ENCODE results near the gene SETD2.
"Not testable (repeated sequence)": the region's sequence is repeated elsewhere in the genome, so short reads cannot be mapped to it uniquely, and the experiment has no call there.

SETD2 gene

GRCh38 chr3:47149339-47149933 is 14.5 kb downstream of the SETD2 start:
- no peak for DNase-seq (ENCODE audit: low read depth in 2 of 2, low spot score in 1 of 2)

DNA sequence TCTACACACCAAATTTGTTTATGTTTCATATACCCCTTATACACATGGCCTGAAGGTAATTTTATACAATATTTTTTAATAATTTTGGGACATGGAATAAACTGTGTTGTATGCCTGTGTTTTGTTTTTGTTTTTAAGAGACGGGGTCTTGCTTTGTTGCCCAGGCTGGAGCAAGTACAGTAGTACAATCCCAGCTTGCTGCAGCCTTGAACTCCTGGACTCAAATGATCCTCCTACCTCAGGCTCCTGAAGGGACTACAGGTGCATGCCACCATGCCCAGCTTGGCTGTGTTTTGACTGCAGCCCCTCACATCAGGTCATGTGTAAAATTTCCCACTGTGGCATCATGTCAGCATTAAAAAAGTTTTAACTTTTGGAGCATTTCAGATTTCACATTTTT is 18.6 kb downstream of the SETD2 start:
- DNase-seq (ENCODE audit: low read depth in 2 of 2, low spot score in 1 of 2), result no peak

- DNase-seq (ENCODE audit: low read depth in 2 of 2, low spot score in 1 of 2), result no peak
Observed at GRCh38 chr3:47143068-47143467, 20.8 kb downstream of the SETD2 start.

DNA sequence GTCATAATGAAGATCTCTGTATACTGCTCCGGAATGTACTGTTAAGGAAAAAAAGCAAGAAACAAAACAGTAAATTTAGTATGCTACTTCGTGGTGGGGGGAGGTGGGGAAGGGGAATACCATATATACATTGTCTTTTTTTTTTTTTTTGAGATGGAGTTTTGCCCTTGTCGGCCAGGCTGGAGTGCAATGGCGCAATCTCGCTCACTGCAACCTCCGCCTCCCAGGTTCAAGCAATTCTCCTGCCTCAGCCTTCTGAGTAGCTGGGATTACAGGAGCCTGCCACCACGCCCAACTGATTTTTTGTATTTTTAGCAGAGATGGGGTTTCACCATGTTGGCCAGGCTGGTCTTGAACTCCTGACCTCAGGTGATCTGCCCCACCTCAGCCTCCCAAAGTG is 21.4 kb downstream of the SETD2 start:
- not testable (repeated sequence) for DNase-seq (ENCODE audit: low read depth in 2 of 2, low spot score in 1 of 2)

- not testable (repeated sequence) for DNase-seq (ENCODE audit: low read depth in 2 of 2, low spot score in 1 of 2)
Observed at GRCh38 chr3:47140973-47141461, 22.9 kb downstream of the SETD2 start.

GRCh38 chr3:47140553-47140952 is 23.4 kb downstream of the SETD2 start:
- DNase-seq (ENCODE audit: low read depth in 2 of 2, low spot score in 1 of 2), result not testable (repeated sequence)

DNA sequence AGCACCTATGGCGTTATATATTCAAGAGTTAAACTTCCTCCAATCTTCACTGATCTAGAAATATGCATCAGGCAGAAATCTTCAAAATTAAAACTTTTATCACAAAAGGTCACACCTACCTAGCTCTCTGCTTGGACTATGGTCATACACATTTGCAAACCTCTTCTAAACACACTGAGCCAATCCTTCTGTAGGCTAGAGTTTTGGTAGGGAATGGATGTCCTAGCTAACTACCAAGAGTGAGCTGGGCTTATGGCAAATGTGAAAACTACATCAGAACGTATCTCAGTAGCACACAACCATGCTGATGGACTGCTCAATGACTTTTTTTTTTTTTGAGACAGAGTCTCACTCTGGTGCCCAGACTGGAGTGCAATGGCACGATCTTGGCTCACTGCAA is 29.6 kb downstream of the SETD2 start:
- no peak for DNase-seq (ENCODE audit: low read depth in 2 of 2, low spot score in 1 of 2)

- DNase-seq (ENCODE audit: low read depth in 2 of 2, low spot score in 1 of 2), result no peak
Observed at GRCh38 chr3:47133641-47134040, 30.3 kb downstream of the SETD2 start.

DNA sequence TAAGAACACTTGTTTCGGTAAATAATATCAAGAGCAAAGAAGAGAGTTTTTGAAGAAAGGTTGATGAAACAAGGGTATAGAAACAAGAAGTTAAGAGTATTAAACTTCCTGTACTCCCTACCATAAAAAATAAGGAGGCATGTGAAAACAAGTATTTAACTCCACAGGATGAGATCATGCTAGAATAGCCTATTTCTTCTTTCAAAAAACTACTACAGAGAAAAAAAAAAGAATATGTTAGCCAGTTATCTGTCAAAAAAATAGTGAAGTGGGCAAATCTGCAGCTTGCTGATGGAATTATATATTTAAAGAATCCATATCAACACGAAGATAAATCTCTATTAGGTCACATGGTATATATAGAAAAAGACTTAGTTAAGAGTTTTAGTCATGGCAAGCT is 33.4 kb downstream of the SETD2 start:
- DNase-seq (ENCODE audit: low read depth in 2 of 2, low spot score in 1 of 2), result no peak

GRCh38 chr3:47128137-47128536 is 35.8 kb downstream of the SETD2 start:
- no peak for DNase-seq (ENCODE audit: low read depth in 2 of 2, low spot score in 1 of 2)

DNA sequence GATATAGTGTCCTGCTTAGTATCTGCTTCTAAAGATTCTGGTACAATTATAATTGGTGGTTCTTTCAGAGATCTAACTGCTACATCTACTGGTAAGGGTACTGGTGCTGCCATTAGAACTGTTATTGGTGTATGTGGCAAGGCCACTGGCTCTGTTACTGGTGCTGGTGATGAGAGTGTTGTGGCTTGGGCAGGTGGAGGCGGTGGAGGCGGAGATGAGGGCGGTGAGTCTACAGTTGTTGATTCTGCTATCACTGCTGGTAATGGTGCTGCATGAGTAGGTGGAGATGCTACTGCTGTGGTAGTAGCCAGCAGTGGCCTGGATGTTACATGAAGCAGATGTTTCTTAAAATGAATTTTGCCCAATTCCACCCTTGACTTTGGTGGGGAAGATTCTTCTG is 40.1 kb downstream of the SETD2 start:
- DNase-seq (ENCODE audit: low read depth in 2 of 2, low spot score in 1 of 2), result no peak

DNA sequence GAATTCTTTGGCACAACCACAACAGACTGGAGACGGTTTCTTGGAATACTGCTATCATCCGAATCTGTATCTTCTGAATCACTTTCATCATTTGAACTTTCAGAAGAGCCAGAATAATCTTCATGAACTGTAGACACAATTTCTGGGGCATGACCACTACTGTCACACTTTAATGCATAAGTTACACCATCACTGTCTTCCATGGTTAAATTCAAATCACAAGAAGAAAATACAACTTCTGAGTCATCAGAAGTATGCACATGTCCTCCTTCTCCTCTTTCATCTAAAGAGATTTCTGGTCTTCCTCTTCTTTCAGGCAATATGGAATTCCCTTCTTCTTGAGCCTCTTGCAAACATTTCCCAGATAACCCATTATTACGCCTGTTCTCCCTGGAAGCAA is 42.5 kb downstream of the SETD2 start:
- DNase-seq (ENCODE audit: low read depth in 2 of 2, low spot score in 1 of 2), result no peak

GRCh38 chr3:47120138-47120537 is 43.8 kb downstream of the SETD2 start:
- DNase-seq (ENCODE audit: low read depth in 2 of 2, low spot score in 1 of 2), result no peak

DNA sequence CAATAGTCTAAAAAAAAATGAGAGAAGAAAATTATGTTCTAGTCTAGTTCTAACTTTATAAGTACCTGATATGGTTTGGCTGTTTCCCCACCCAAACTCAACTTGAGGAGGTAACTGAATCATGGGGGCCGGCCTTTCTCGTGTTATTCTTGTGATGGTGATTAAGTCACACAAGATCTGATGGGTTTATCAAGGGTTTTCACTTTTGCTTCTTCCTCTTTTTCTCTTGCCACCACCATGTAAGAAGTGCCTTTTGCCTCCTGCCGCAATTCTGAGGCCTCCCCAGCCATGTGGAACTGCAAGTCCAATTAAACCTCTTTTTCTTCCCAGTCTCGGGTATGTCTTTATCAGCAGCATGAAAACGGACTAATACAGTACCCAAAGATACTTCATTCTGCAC is 44.5 kb downstream of the SETD2 start:
- DNase-seq (ENCODE audit: low read depth in 2 of 2, low spot score in 1 of 2), result not testable (repeated sequence)

DNA sequence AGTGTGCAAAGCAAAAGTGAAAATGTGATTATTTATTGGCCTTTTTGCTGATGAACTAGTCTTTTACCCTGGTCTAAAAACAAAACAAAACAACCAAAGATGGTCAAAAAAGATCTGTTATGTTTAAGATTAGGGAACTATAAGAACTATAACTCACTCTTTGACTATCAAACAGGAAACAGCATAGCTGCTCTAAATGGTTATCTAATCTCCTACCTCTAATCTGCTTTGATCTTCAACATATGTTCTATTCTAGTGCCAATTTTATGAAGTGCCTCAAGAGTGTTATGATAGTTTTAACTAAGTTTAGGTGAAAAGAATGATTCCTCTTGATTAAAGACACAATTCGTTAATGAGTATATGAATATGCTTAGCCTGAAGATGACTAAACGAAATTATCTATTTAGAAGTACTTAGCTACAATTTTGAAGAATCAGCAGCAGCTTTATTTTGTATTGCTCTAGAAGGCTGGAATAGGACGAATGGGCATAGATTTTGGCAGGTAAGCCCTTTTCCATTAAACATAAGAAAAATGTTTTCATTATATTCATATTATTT is 46.0 kb downstream of the SETD2 start:
- DNase-seq (ENCODE audit: low read depth in 2 of 2, low spot score in 1 of 2), result no peak

GRCh38 chr3:47115524-47115923 is 48.4 kb downstream of the SETD2 start:
- DNase-seq (ENCODE audit: low read depth in 2 of 2, low spot score in 1 of 2), result not testable (repeated sequence)

DNA sequence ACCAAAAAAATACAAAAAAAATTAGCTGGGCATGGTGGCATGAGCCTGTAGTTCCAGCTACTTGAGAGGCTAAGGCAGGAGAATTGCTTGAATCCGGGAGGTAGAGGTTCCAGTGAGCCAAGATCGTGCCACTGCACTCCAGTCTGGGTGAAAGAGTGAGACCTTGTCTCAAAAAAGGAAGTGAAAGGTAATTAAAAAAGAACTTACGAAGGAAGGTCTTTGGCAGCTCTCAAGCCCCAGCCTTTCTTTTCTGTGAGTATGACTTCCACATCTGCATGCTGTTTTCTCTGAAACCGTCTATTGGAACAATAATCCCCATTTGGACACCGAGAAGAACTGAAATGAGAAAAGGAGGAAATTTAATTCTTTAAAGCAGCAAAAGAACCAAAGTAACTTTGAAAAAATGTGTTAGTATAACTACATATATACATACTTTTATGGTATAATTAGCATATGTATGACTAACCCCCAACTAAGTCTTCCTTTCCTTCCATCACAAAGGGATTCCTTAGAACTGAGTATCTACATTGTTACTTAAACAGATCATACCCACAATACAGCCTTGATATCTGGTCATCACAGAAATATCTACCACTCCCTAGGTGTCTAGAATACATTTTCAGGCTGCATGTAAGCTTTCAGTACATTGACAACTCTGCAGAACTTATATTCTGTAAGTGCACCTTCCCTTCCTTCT is 50.1 kb downstream of the SETD2 start:
- DNase-seq (ENCODE audit: low read depth in 2 of 2, low spot score in 1 of 2), result no peak

GRCh38 chr3:47112997-47113396 is 50.9 kb downstream of the SETD2 start:
- DNase-seq (ENCODE audit: low read depth in 2 of 2, low spot score in 1 of 2), result no peak

DNA sequence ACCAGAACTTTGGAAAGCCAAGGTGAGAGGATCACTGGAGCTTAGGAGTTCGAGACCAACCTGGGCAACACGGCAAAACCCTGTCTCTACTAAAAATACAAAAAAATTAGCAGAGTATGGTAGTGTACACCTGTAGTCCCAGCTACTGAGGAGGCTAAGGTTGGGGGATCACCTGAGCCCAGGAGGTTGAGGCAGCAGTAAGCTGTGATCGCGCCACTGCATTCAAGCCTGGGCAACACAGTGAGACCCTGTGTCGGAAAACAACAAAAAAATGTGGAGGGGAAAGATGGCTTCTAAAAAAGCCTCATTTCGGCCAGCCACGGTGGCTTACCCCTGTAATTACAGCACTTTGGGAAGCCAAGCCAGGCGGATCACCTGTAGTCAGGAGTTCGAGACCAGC is 54.5 kb downstream of the SETD2 start:
- DNase-seq (ENCODE audit: low read depth in 2 of 2, low spot score in 1 of 2), result no peak

DNA sequence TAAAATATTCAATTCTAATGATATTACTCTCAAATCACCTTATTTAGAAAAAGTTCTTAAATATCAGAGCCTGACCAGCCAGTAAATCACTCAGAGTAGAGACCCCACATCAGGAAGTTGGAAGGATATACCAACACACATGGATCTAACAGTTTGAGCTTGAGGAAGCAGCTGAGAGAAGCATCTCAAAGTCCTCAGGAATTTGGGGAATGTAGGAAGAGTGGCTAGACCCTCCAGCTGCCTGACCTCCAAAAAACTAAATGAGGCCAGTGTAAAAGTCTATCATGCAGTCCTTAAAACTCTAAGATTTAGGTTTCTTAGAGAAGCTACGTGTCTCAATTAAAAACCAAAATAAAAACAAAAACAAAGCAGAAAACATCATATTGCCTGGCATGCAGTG is 55.4 kb downstream of the SETD2 start:
- DNase-seq (ENCODE audit: low read depth in 2 of 2, low spot score in 1 of 2), result no peak

DNA sequence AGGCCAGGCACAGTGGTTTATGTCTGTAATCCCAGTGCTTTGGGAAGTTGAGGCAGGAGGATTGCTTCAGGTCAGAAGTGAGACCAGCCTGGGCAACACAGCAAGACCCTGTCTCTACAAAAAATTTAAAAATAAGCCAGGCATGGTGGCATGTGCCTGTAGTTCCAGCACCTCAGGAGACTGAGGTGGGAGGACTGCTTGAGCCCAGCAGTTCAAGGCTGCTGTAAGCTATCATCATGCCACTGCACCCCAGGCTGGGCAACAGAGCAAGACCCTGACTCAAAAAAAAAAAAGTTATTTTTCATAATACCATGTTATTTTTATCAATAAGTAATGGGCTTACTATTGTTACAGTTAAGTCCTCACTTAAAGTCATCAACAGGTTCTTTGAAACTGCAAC is 59.7 kb downstream of the SETD2 start:
- DNase-seq (ENCODE audit: low read depth in 2 of 2, low spot score in 1 of 2), result no peak

DNA sequence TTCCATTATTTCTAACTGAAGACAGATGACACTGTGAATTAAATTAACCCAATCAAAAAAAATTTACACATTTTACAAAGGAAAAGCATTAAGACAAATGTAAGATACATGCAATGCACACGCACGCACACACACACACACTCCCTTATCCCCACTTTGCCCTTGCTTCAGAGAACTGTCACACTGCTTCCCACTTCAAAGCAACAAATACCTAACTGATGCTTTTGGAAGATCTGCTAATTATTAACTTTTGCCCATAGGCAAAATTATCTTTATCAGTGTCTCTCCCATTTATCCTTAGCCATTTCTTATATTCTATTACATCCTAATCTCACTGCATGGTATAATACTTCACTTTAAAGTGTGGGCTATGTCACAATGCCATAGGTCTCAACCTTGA is 60.3 kb downstream of the SETD2 start:
- DNase-seq (ENCODE audit: low read depth in 2 of 2, low spot score in 1 of 2), result no peak

All from stimulated activated CD8-positive, alpha-beta memory T cell treated with anti-CD3 and anti-CD28 coated beads, Interleukin-4, amount 100 ng/mL, for 4 hours (primary cell).